Neuron (in vitro differentiated cells): ENCODE measurements around the gene SLC39A12.

Experiments used
- H2AFZ ChIP-seq: one replicate; pipeline ENCODE4 v1.6.1; 2013; ENCODE audit warnings: low read depth, mild to moderate bottlenecking, inconsistent platforms, low read length, moderate library complexity
- H3K27me3 ChIP-seq: one replicate; pipeline ENCODE4 v1.6.1; 2013; ENCODE audit warnings: low read length; ENCODE audit not compliant: insufficient read depth
- H3K36me3 ChIP-seq: one replicate; pipeline ENCODE4 v1.6.1; 2013; ENCODE audit warnings: low read length; ENCODE audit not compliant: insufficient read depth
- H3K4me1 ChIP-seq: one replicate; pipeline ENCODE4 v1.6.1; 2013; ENCODE audit warnings: low read length; ENCODE audit not compliant: insufficient read depth
- H3K4me3 ChIP-seq: 2 replicates; pipeline ENCODE4 v1.5.1; 2013; ENCODE audit warnings: mild to moderate bottlenecking, low read length, moderate library complexity
- H3K9me3 ChIP-seq: one replicate; pipeline ENCODE4 v1.6.1; 2013; ENCODE audit warnings: low read length

SLC39A12 gene

GRCh38 chr10:18043148-18044006 is 91.7 kb downstream of the SLC39A12 start:
- H3K27me3 ChIP-seq, result no peaks in the 10 kb centered on the region
- H3K4me1 ChIP-seq, result no peaks in the 10 kb centered on the region
- no peaks in the 10 kb centered on the region for H3K9me3 ChIP-seq
- H3K4me3 ChIP-seq, result no peak overlapping the region
- H3K36me3 ChIP-seq, result no peaks in the 10 kb centered on the region
- H2AFZ ChIP-seq, result no peak overlapping the region

- no peak overlapping the region for H3K4me3 ChIP-seq
- H3K27me3 ChIP-seq, result no peaks in the 10 kb centered on the region
- no peak overlapping the region for H2AFZ ChIP-seq
- H3K9me3 ChIP-seq, result no peaks in the 10 kb centered on the region
- H3K36me3 ChIP-seq, result no peaks in the 10 kb centered on the region
- H3K4me1 ChIP-seq, result no peaks in the 10 kb centered on the region
These were observed 93.4 kb downstream of the SLC39A12 start for GRCh38 chr10:18044976-18045720.

GRCh38 chr10:18056583-18056982 is 104.9 kb downstream of the SLC39A12 start:
- Histone ChIP-seq H3K36me3 (no peaks in the 10 kb centered on the region), H3K9me3 (no peaks in the 10 kb centered on the region), H3K4me1 (no peaks in the 10 kb centered on the region), H2AFZ (no peak overlapping the region), H3K4me3 (no peak overlapping the region), H3K27me3 (no peaks in the 10 kb centered on the region)

- H3K36me3 ChIP-seq, result no peaks in the 10 kb centered on the region
- H3K4me1 ChIP-seq, result no peaks in the 10 kb centered on the region
- no peak overlapping the region for H2AFZ ChIP-seq
- no peaks in the 10 kb centered on the region for H3K9me3 ChIP-seq
- no peak overlapping the region for H3K4me3 ChIP-seq
- H3K27me3 ChIP-seq, result no peaks in the 10 kb centered on the region
These were observed 108.3 kb downstream of the SLC39A12 start for GRCh38 chr10:18059826-18060559.

- H3K4me3 ChIP-seq, result no peak overlapping the region
- H2AFZ ChIP-seq, result no peak overlapping the region
- no peaks in the 10 kb centered on the region for H3K9me3 ChIP-seq
- H3K36me3 ChIP-seq, result no peaks in the 10 kb centered on the region
- H3K27me3 ChIP-seq, result no peaks in the 10 kb centered on the region
- no peaks in the 10 kb centered on the region for H3K4me1 ChIP-seq
These were observed 115.2 kb downstream of the SLC39A12 start for GRCh38 chr10:18066947-18067346.

- Histone ChIP-seq H3K36me3 (no peaks in the 10 kb centered on the region), H3K27me3 (no peaks in the 10 kb centered on the region), H3K4me3 (no peak overlapping the region), H2AFZ (no peak overlapping the region), H3K9me3 (no peaks in the 10 kb centered on the region), H3K4me1 (no peaks in the 10 kb centered on the region)
These were observed 116.7 kb downstream of the SLC39A12 start for GRCh38 chr10:18068401-18068800.

GRCh38 chr10:18071591-18071990 is 119.9 kb downstream of the SLC39A12 start:
- Histone ChIP-seq H3K9me3 (no peaks in the 10 kb centered on the region), H3K4me1 (no peaks in the 10 kb centered on the region), H2AFZ (no peak overlapping the region), H3K4me3 (no peak overlapping the region), H3K36me3 (no peaks in the 10 kb centered on the region), H3K27me3 (no peaks in the 10 kb centered on the region)

GRCh38 chr10:18073314-18073713 is 121.6 kb downstream of the SLC39A12 start:
- Histone ChIP-seq H2AFZ (no peak overlapping the region), H3K4me1 (no peaks in the 10 kb centered on the region), H3K9me3 (no peaks in the 10 kb centered on the region), H3K27me3 (no peaks in the 10 kb centered on the region), H3K36me3 (no peaks in the 10 kb centered on the region), H3K4me3 (no peak overlapping the region)

GRCh38 chr10:18075881-18076280 is 124.2 kb downstream of the SLC39A12 start:
- Histone ChIP-seq H3K9me3 (no peaks in the 10 kb centered on the region), H2AFZ (no peak overlapping the region), H3K4me3 (no peak overlapping the region), H3K27me3 (no peaks in the 10 kb centered on the region), H3K36me3 (no peaks in the 10 kb centered on the region), H3K4me1 (no peaks in the 10 kb centered on the region)

GRCh38 chr10:18079665-18080295 is 128.1 kb downstream of the SLC39A12 start:
- no peaks in the 10 kb centered on the region for H3K36me3 ChIP-seq
- no peaks in the 10 kb centered on the region for H3K27me3 ChIP-seq
- H3K4me3 ChIP-seq, result no peak overlapping the region
- H3K4me1 ChIP-seq, result no peaks in the 10 kb centered on the region
- no peaks in the 10 kb centered on the region for H3K9me3 ChIP-seq
- H2AFZ ChIP-seq, result no peak overlapping the region

GRCh38 chr10:18082381-18082780 is 130.7 kb downstream of the SLC39A12 start:
- H3K36me3 ChIP-seq, result no peaks in the 10 kb centered on the region
- H2AFZ ChIP-seq, result no peak overlapping the region
- H3K9me3 ChIP-seq, result no peaks in the 10 kb centered on the region
- no peak overlapping the region for H3K4me3 ChIP-seq
- no peaks in the 10 kb centered on the region for H3K27me3 ChIP-seq
- no peaks in the 10 kb centered on the region for H3K4me1 ChIP-seq

GRCh38 chr10:18085855-18086254 is 134.1 kb downstream of the SLC39A12 start:
- H2AFZ ChIP-seq, result no peak overlapping the region
- no peaks in the 10 kb centered on the region for H3K27me3 ChIP-seq
- H3K4me1 ChIP-seq, result no peaks in the 10 kb centered on the region
- no peaks in the 10 kb centered on the region for H3K9me3 ChIP-seq
- no peaks in the 10 kb centered on the region for H3K36me3 ChIP-seq
- H3K4me3 ChIP-seq, result no peak overlapping the region

GRCh38 chr10:18086746-18087145 is 135.0 kb downstream of the SLC39A12 start:
- Histone ChIP-seq H3K9me3 (no peaks in the 10 kb centered on the region), H3K36me3 (no peaks in the 10 kb centered on the region), H3K27me3 (no peaks in the 10 kb centered on the region), H2AFZ (no peak overlapping the region), H3K4me1 (no peaks in the 10 kb centered on the region), H3K4me3 (no peak overlapping the region)
